Retinal pigment epithelial cell (primary cell): ENCODE results near the gene PRND.

Experiments used
- DNase-seq: peaks from one replicate; pipeline ENCODE4 v3.0.0-alpha.2; 2010; ENCODE audit warnings: low read depth
- H3K4me3 ChIP-seq: 2 replicates; pipeline ENCODE4 v1.5.1; 2011; ENCODE audit warnings: mild to moderate bottlenecking, low read length, control low read depth, moderate library complexity
- TF ChIP-seq, protein P1 (sequence below): conservative IDR thresholded peaks from 2 replicates; pipeline ENCODE4 v1.5.1; 2011; ENCODE audit warnings: low read depth, low read length, control low read depth, inconsistent platforms

Gene PRND

DNA sequence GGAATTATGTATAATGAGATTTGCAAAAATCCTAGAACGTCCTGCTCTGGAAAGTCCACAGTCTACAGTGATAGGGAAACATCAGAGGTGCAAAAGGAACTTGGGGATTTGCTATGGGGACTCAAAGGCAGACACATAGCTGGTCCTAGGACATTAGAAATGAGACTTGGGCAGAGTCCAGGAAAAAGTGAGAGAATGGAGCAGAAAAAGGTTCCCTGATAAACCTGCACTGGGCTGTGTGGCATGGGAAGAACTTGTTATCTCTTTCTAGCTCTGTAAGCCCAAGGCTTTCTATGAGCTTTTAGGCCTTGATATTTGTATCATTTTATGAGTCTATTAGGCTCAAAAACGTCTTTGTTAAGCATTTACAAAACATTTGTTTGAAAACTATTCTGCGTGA lies 15.2 kb downstream of the PRND start:
- TF ChIP-seq, protein P1, sequence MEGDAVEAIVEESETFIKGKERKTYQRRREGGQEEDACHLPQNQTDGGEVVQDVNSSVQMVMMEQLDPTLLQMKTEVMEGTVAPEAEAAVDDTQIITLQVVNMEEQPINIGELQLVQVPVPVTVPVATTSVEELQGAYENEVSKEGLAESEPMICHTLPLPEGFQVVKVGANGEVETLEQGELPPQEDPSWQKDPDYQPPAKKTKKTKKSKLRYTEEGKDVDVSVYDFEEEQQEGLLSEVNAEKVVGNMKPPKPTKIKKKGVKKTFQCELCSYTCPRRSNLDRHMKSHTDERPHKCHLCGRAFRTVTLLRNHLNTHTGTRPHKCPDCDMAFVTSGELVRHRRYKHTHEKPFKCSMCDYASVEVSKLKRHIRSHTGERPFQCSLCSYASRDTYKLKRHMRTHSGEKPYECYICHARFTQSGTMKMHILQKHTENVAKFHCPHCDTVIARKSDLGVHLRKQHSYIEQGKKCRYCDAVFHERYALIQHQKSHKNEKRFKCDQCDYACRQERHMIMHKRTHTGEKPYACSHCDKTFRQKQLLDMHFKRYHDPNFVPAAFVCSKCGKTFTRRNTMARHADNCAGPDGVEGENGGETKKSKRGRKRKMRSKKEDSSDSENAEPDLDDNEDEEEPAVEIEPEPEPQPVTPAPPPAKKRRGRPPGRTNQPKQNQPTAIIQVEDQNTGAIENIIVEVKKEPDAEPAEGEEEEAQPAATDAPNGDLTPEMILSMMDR: no peak
- no peak overlapping the region for H3K4me3 ChIP-seq
- no peak for DNase-seq

DNA sequence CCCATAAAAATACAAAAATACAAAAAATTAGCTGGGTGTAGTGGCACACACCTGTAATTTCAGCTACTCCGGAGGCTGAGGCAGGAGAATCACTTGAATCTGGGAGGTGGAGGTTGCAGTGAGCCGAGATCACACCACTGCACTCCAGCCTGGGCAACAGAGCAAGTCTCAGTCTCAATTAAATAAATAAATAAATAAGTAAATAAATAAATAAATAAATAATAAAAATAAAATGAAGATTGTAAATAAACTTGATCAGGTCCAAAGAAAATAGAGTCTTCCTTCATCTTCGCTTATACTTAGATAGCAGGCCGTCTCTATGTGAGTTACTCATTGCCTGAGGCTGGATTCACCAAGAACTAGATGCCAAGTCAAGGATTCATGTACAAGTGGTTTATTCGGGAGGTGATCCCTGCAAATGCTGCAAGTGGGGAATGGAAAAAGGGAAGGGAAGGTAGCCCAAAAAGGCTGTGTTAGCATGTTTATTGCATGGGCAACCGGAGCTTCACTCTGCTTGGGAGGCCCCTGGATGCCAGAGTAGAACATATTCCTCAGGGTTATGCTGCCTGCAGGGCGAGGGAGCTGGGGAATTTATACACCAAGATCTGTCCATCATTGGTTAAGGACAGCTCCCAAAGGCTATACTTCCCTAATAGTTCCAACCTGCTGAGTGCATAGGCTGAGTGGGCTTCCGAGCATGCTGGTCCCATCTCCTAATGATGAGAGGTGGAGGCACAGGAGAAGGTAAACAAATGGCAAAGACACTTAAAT lies 16.3 kb downstream of the PRND start:
- TF ChIP-seq, protein P1: no peak
- H3K4me3 ChIP-seq: no peak overlapping the region
- DNase-seq: no peak

DNA sequence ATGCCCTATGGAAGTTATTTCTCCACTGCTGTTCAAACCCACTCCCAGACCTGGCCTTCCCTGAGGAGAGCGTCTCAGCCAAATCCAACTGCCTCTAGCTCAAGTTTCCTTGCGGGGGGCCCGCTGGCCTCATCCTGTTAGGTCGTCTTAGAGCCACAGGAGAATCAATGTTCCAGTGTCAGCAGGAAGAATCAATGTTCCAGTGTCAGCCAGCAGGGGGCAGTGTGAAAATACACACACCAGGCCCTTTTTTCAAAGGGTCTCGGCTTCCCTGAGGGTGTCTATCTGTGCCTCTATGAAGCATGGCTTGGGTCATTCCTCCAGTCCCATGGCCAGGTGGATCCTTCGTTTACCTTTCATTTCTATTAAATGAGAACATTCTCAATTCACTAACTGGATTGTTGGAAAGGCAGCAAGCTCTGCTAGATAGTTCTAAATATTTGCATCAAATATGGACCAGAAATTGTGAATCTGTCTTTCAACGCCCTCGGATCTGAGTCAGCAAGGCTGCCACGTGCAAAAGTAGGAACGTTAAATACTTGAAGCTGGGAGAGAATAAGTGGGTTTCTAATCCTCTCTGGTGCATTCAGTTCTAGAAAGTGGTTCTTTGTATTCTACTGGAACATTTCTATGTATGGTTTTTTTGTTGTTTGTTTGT lies 19.2 kb downstream of the PRND start:
- TF ChIP-seq, protein P1: peak; percentile 78
- no peak overlapping the region for H3K4me3 ChIP-seq
- DNase-seq: no peak

DNA sequence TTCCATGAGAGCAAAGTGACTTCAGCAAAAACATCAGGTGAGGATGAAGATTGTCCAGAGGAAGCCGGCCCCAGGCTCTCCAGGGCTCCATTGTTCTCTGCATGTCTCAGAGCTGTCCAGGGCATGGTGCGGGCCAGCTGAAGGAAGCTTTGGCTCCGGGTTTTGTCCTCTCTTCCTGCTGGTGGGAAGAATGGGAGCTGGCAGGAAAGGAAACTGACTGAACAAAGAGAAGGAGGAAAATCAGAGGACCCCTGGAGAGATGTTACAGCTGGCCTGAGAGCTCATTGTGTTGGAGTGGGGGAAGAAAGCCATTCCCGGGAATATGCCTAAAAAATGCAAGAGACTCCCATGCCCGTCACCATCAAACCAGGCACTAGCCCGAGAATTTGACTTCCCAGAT lies 27.1 kb downstream of the PRND start:
- TF ChIP-seq, protein P1: no peak
- H3K4me3 ChIP-seq: no peak overlapping the region
- no peak for DNase-seq

DNA sequence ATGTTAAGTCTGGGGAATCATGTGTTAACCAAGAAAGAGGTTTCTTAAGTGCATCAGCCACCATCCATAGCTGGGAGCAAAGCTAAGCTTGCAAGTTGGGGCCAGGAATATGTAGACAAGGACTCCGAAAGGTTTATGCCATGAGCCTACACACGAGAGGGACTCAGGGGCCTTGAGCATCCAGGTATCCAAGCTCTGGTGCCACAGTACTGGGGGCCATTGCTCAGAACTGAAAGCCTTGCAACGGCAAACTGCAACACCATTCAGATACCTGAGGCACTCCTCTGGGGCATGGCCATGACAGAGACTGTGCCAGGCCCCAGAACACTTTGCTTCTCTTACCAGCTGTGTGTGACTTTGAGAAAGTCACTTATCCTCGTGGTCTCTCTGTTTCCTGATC lies 27.6 kb downstream of the PRND start:
- TF ChIP-seq, protein P1: no peak
- no peak for DNase-seq

DNA sequence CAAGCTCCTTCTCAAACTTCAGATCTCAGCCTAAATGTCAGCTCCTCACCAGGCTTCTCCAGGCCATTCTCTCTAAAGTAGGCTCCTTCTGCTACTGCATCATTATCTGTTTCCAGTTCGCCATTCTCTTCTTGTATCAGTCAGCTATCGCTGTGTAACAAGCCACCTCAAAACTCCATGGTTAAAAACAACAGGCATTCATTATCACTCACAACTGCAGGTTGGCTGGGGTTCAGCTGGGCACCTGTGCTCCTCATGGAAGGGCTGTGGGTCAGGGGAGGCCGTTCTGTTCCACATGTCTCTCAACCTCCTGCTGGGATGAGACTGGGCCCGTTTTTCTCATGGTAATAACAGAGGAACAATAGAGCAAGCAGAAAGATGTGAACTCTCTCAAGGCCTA lies 28.7 kb downstream of the PRND start:
- DNase-seq: no peak
- TF ChIP-seq, protein P1: no peak
- H3K4me3 ChIP-seq: no peak overlapping the region

More for the DNA sequence above, 27.6 kb downstream of the PRND start:
- H3K4me3 ChIP-seq: no peak overlapping the region
